Ovary (tissue), 9 donors: ENCODE measurements around the gene NHLRC4. TPM values are rescaled to one million over a fixed set of nuclear protein-coding genes. Genes with fewer than 3 reads are reported as not detected.
A peak's percentile ranks its signal among the peaks of the same experiment; 100 is the strongest.

Experiments used
- DNase-seq, 5 donors: peaks; one replicate each; pipeline ENCODE4 v3.0.0-alpha.2; 2019 to 2020
- H3K27ac ChIP-seq, 2 donors: fragments of 200-600 bp; one replicate each; pipeline versions ENCODE4 v1.5.1 to v1.8.0; 2019 to 2022
- H3K27me3 ChIP-seq: fragments of 200-600 bp; one replicate; pipeline ENCODE4 v1.8.0; 2022
- H3K36me3 ChIP-seq: fragments of 200-600 bp; sonication (generic); one replicate; pipeline ENCODE4 v1.5.1; 2019
- H3K4me1 ChIP-seq: one replicate; pipeline ENCODE4 v1.8.1; 2013; ENCODE audit warnings: mild to moderate bottlenecking, moderate library complexity; ENCODE audit not compliant: insufficient read depth
- H3K4me3 ChIP-seq: fragments of 200-600 bp; sonication (generic); one replicate; pipeline ENCODE4 v1.5.1; 2017
- H3K9me3 ChIP-seq, 2 donors: fragments of 200-600 bp in 1 of 2; sonication (generic) in 1 of 2; one replicate each; pipeline versions ENCODE4 v1.5.1 to v1.8.1; 2013 to 2019; ENCODE audit warnings: mild to moderate bottlenecking in 1 of 2, moderate library complexity in 1 of 2
- CTCF ChIP-seq, 3 donors: fragments of 450-650 bp in 2 of 3; fragments of 200-600 bp in 1 of 3; IDR thresholded peaks; one replicate each; pipeline versions ENCODE4 v1.5.1 to v1.8.0; 2016 to 2022; ENCODE audit warnings: antibody characterized with exemption in 3 of 3, mild to moderate bottlenecking in 1 of 3
- EP300 ChIP-seq: sonication (generic); formaldehyde crosslinking; IDR thresholded peaks from one replicate; pipeline ENCODE4 v1.6.1; 2017; ENCODE audit warnings: antibody characterized with exemption
- POLR2A ChIP-seq: fragments of 450-650 bp; IDR thresholded peaks from one replicate; pipeline ENCODE4 v1.6.1; 2017; ENCODE audit warnings: antibody characterized with exemption, mild to moderate bottlenecking, moderate library complexity
- WGBS, 3 donors: extraction: QIAGEN DNeasy Blood & Tissue Kit in 1 of 3; methylation state at CpG; one replicate each; pipeline versions ENCODE4 v1.1.5 to v1.1.7; 2013 to 2017; 5-methylcytosine and 5-hydroxymethylcytosine counted together
- intact Hi-C, 4 donors: fragments of 100-400 bp; cut with DNase I; formaldehyde crosslinking; loops; one replicate each; pipeline versions ENCODE4 v1.11.0 to v1.15.1; 2022 to 2023
- polyA plus RNA-seq, 2 donors: library from polyadenylated mRNA; stranded (reverse); fragments of 200-250 nt in 1 of 2; fragments of 350-450 nt in 1 of 2; fragmentation: Illumina TruSeq in 1 of 2; extraction: RNeasy Lipid Tissue Mini Kit (QIAGEN cat#74804) in 1 of 2; gene quantifications; one replicate each; pipeline ENCODE4 v1.2.3, GENCODE V29; 2013 to 2014
- total RNA-seq, 7 donors: library from RNA; depleted of rRNA in 2 of 7; stranded (reverse); fragments of >200 nt in 2 of 7; fragmentation: NEBNext Ultra II Directional in 3 of 7; extraction: Animal tissue kit (Norgen Biotek cat#: 25700) in 3 of 7; gene quantifications; one replicate each; pipeline versions ENCODE4 v1.1.0 to v1.2.4, GENCODE V29; 2016 to 2023
- donor health status: DM: no; HTN: no; CAD: no; lungs with moderate emphysema.
- donor health status: DM: no; HTN: no; CAD: no.
- donor health status: Bipolar disorder and iron deficiency.
- donor health status: DM: yes; HTN: yes; CAD: no.
- donor health status: DM: no; HTN: no; CAD: no.
- donor health status: DM: yes; HTN: yes; CAD: no.

NHLRC4 gene
- total and polyA plus RNA-seq, 9 donors: 0.53 to 15.4 (median 5.0) TPM

- Histone ChIP-seq H3K4me1 (peaks cover 27% of the 10 kb centered on the region), H3K4me3 (no peak overlapping the region), H3K27me3 (peaks cover 3% of the 10 kb centered on the region), H3K27ac (no peak overlapping the region), H3K36me3 (no peaks in the 10 kb centered on the region), H3K9me3 (no peaks in the 10 kb centered on the region)
- TF ChIP-seq EP300: no peak
- TF ChIP-seq CTCF (IDR thresholded peaks at IDR 0.05): no peak
- no peak for TF ChIP-seq POLR2A
- no peak for DNase-seq
- 87 to 88% (median 87%) methylated on average over 24 to 30 of the region's 30 CpGs for WGBS, 3 donors
- intact Hi-C loops: no loop called here
These were observed 3.6 kb upstream of the NHLRC4 start for GRCh38 chr16:563072-563644.

GRCh38 chr16:564690-565418, 2.0 kb upstream of the NHLRC4 start:
- Histone ChIP-seq H3K36me3 (no peaks in the 10 kb centered on the region), H3K4me3 (no peak overlapping the region), H3K9me3 (no peaks in the 10 kb centered on the region), H3K27ac (peak overlapping the region; percentile 19 to 80), H3K27me3 (peaks cover 3% of the 10 kb centered on the region), H3K4me1 (peaks cover 37% of the 10 kb centered on the region)
- no peak for DNase-seq
- intact Hi-C loops: loop anchor here in 1 of 4 donors (5.0 kb wide), 1 partner anchor 102 kb away; the partner anchor contains the start of gene RHOT2
- WGBS, 3 donors: 69 to 87% (median 70%) methylated on average over 38 to 42 of the region's 42 CpGs
- TF ChIP-seq EP300 (no peak), POLR2A (no peak), CTCF (IDR thresholded peaks at IDR 0.05) (no peak)

- H3K4me3 ChIP-seq: no peak overlapping the region
- peaks cover 37% of the 10 kb centered on the region for H3K4me1 ChIP-seq
- no peaks in the 10 kb centered on the region for H3K36me3 ChIP-seq
- WGBS, 3 donors: 13 to 25% (median 15%) methylated on average over 32 to 35 of the region's 35 CpGs
- H3K27ac ChIP-seq: peak overlapping the region; percentile 40 to 80
- no peaks in the 10 kb centered on the region for H3K9me3 ChIP-seq
- no peak for TF ChIP-seq CTCF (IDR thresholded peaks at IDR 0.05)
- no peak for TF ChIP-seq EP300
- no peak for TF ChIP-seq POLR2A
- H3K27me3 ChIP-seq: peaks cover 3% of the 10 kb centered on the region
- DNase-seq: peak in 4 of 5 donors; percentile 63 to 84 (median 78)
- intact Hi-C loops: loop anchor here in 1 of 4 donors (5.0 kb wide), 1 partner anchor 102 kb away; the partner anchor contains the start of gene RHOT2
These were observed 1.1 kb upstream of the NHLRC4 start for GRCh38 chr16:565419-566330.
